GM13976 (cell line): ENCODE results near the gene ASTN2.

Source experiments
- DNase-seq: peaks from one replicate; pipeline ENCODE4 v3.0.0; 2012; ENCODE audit warnings: low spot score
- CTCF ChIP-seq: IDR thresholded peaks from 2 replicates; pipeline ENCODE4 v1.5.1; 2012; ENCODE audit warnings: borderline replicate concordance, mild to moderate bottlenecking; ENCODE audit not compliant: insufficient read depth; ENCODE audit errors: extremely low read depth, missing control alignments, control extremely low read depth
- in situ Hi-C: fragments of 300-500 bp; cut with MboI; formaldehyde crosslinking; loops from one replicate; pipeline ENCODE4 v1.12.0; 2022; ENCODE audit warnings: low sequenced_read_pairs, mixed read lengths, inconsistent platforms; ENCODE audit not compliant: unreplicated experiment

Gene ASTN2

GRCh38 chr9:116549786-116550660 is 864.8 kb downstream of the ASTN2 start:
- TF ChIP-seq CTCF: no peak
- in situ Hi-C loops: loop anchor here (25.0 kb wide), 1 partner anchor 938 kb away; no protein-coding TSS in a partner anchor
- no peak for DNase-seq

GRCh38 chr9:116549061-116549664 is 865.7 kb downstream of the ASTN2 start:
- in situ Hi-C loops: no loop called here
- no peak for TF ChIP-seq CTCF
- no peak for DNase-seq

GRCh38 chr9:116547729-116548426 is 867.0 kb downstream of the ASTN2 start:
- TF ChIP-seq CTCF: no peak
- DNase-seq: no peak
- in situ Hi-C loops: no loop called here

- in situ Hi-C loops: no loop called here
- no peak for TF ChIP-seq CTCF
- DNase-seq: no peak
Observed at GRCh38 chr9:116546711-116547581, 867.9 kb downstream of the ASTN2 start.

- in situ Hi-C loops: no loop called here
- TF ChIP-seq CTCF: no peak
- no peak for DNase-seq
Observed at GRCh38 chr9:116544896-116545295, 870.0 kb downstream of the ASTN2 start.
